Neural progenitor cell (in vitro differentiated cells): ENCODE measurements around the gene RYR1. TPM values are rescaled to one million over a fixed set of nuclear protein-coding genes. Genes with fewer than 3 reads are reported as not detected.

Experiments used
- DNase-seq: peaks from one replicate; pipeline ENCODE4 v3.0.0-alpha.2; 2016; ENCODE audit warnings: low spot score
- H2AFZ ChIP-seq: fragments of 200-600 bp; sonication (generic); replicated peaks from 2 replicates; pipeline ENCODE4 v1.6.1; 2016; ENCODE audit warnings: antibody characterized with exemption
- H3F3A ChIP-seq: fragments of 200-600 bp; sonication (generic); 2 replicates; pipeline ENCODE4 v1.6.1; 2016; ENCODE audit warnings: antibody characterized with exemption, low read depth
- H3K27ac ChIP-seq: fragments of 200-600 bp; sonication (generic); 2 replicates; pipeline ENCODE4 v1.5.1; 2016; ENCODE audit warnings: mild to moderate bottlenecking
- H3K27me3 ChIP-seq: fragments of 200-600 bp; sonication (generic); 2 replicates; pipeline ENCODE4 v1.6.1; 2016; ENCODE audit warnings: mild to moderate bottlenecking, moderate library complexity
- H3K36me3 ChIP-seq: fragments of 200-600 bp; sonication (generic); 2 replicates; pipeline ENCODE4 v1.5.1; 2016
- H3K4me1 ChIP-seq: fragments of 200-600 bp; sonication (generic); 2 replicates; pipeline ENCODE4 v1.6.1; 2016; ENCODE audit warnings: mixed run types
- H3K4me2 ChIP-seq: fragments of 200-600 bp; sonication (generic); 2 replicates; pipeline ENCODE4 v1.6.1; 2016
- H3K4me3 ChIP-seq: fragments of 200-600 bp; sonication (generic); 2 replicates; pipeline ENCODE4 v1.5.1; 2016
- H3K79me2 ChIP-seq: fragments of 200-600 bp; sonication (generic); 2 replicates; pipeline ENCODE4 v1.6.1; 2016; ENCODE audit warnings: low read depth
- H3K9ac ChIP-seq: fragments of 200-600 bp; sonication (generic); 2 replicates; pipeline ENCODE4 v1.6.1; 2016
- H3K9me3 ChIP-seq: fragments of 200-600 bp; sonication (generic); 2 replicates; pipeline ENCODE4 v1.5.1; 2016; ENCODE audit warnings: low read depth
- H4K20me1 ChIP-seq: fragments of 200-600 bp; sonication (generic); 2 replicates; pipeline ENCODE4 v1.6.1; 2016; ENCODE audit warnings: low read depth
- H3K27ac Mint-ChIP-seq: 3 replicates; pipeline ENCODE4 v1.8.0; 2021; ENCODE audit warnings: mixed read lengths
- H3K27me3 Mint-ChIP-seq: 2 replicates; pipeline ENCODE4 v1.8.0; 2022; ENCODE audit warnings: low read depth, mild to moderate bottlenecking, inconsistent platforms, moderate library complexity, mixed read lengths; ENCODE audit not compliant: insufficient read depth
- H3K36me3 Mint-ChIP-seq: 3 replicates; pipeline ENCODE4 v1.8.0; 2021; ENCODE audit warnings: mixed read lengths
- H3K4me1 Mint-ChIP-seq: 3 replicates; pipeline ENCODE4 v1.8.0; 2021; ENCODE audit warnings: mixed read lengths
- H3K4me3 Mint-ChIP-seq: 3 replicates; pipeline ENCODE4 v1.8.0; 2021; ENCODE audit warnings: mild to moderate bottlenecking, moderate library complexity, mixed read lengths
- H3K9me3 Mint-ChIP-seq: 3 replicates; pipeline ENCODE4 v1.8.0; 2020; ENCODE audit warnings: mixed read lengths
- CTCF ChIP-seq: fragments of 200-600 bp; sonication (generic); IDR thresholded peaks from 2 replicates; pipeline ENCODE4 v1.5.1; 2017; ENCODE audit warnings: antibody characterized with exemption, mild to moderate bottlenecking
- EZH2 ChIP-seq: fragments of 200-600 bp; sonication (generic); IDR thresholded peaks from 2 replicates; pipeline ENCODE4 v1.6.1; 2017; ENCODE audit warnings: antibody characterized with exemption, mild to moderate bottlenecking, moderate library complexity
- EZH2phosphoT487 ChIP-seq: fragments of 200-600 bp; sonication (generic); IDR thresholded peaks from 2 replicates; pipeline ENCODE4 v1.6.1; 2017; ENCODE audit warnings: antibody characterized with exemption
- total RNA-seq: library from RNA; depleted of rRNA; stranded (reverse); fragments of >200 nt; gene quantifications from 2 replicates; pipeline ENCODE4 v1.2.3, GENCODE V29; 2015; ENCODE audit warnings: low replicate concordance

Gene RYR1
- total RNA-seq, 1 donor from 2014 or later: 0.60 TPM

- Histone ChIP-seq H3K9ac (no peak overlapping the region), H3K4me3 (no peak overlapping the region), H3K27ac (no peak overlapping the region), H3F3A (no peaks in the 10 kb centered on the region), H3K4me2 (no peak overlapping the region), H4K20me1 (no peaks in the 10 kb centered on the region), H3K36me3 (no peaks in the 10 kb centered on the region), H3K27me3 (no peaks in the 10 kb centered on the region), H3K4me1 (no peaks in the 10 kb centered on the region), H3K79me2 (no peaks in the 10 kb centered on the region), H3K9me3 (no peaks in the 10 kb centered on the region), H2AFZ (no peak overlapping the region)
- Mint-ChIP-seq H3K4me3 (no peak overlapping the region), H3K4me1 (peaks cover 6% of the 10 kb centered on the region), H3K9me3 (peaks cover 22% of the 10 kb centered on the region), H3K36me3 (peaks cover 2% of the 10 kb centered on the region), H3K27ac (peak overlapping the region; percentile 29), H3K27me3 (peaks cover 11% of the 10 kb centered on the region)
- TF ChIP-seq CTCF (no peak), EZH2 (no peak), EZH2phosphoT487 (no peak)
- no peak for DNase-seq
These were observed 99.4 kb downstream of the RYR1 start for GRCh38 chr19:38532939-38533338.

DNA sequence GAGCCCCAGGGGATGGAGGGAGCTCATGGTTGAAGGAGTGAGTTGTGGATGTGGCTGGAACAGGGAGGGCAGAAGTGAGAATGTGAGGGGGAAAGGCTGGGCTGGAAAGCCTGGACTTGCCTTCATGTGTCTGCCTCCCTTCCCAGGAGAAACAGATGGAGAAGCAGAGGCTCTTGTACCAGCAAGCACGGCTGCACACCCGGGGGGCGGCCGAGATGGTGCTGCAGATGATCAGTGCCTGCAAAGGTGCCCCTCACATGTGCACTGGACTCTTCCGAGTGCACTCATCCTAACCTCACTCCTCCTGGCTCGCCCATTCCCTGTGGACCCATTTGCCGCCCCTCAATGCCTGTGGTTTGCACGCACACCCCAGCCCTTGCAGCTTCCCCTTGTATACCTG is 101.1 kb downstream of the RYR1 start:
- peak overlapping the region; percentile 35 for H3K4me3 Mint-ChIP-seq
- H3K4me3 ChIP-seq: no peak overlapping the region
- H3K4me2 ChIP-seq: no peak overlapping the region
- H3K9me3 ChIP-seq: no peaks in the 10 kb centered on the region
- H3K27ac Mint-ChIP-seq: no peak overlapping the region
- no peak overlapping the region for H3K9ac ChIP-seq
- H3K27me3 Mint-ChIP-seq: peaks cover 11% of the 10 kb centered on the region
- TF ChIP-seq CTCF (no peak), EZH2phosphoT487 (no peak), EZH2 (no peak)
- H3K27me3 ChIP-seq: no peaks in the 10 kb centered on the region
- H3K27ac ChIP-seq: no peak overlapping the region
- H4K20me1 ChIP-seq: no peaks in the 10 kb centered on the region
- H3K4me1 ChIP-seq: no peaks in the 10 kb centered on the region
- peaks cover 22% of the 10 kb centered on the region for H3K9me3 Mint-ChIP-seq
- no peak overlapping the region for H2AFZ ChIP-seq
- no peaks in the 10 kb centered on the region for H3K79me2 ChIP-seq
- peaks cover 2% of the 10 kb centered on the region for H3K36me3 Mint-ChIP-seq
- H3F3A ChIP-seq: no peaks in the 10 kb centered on the region
- H3K4me1 Mint-ChIP-seq: peaks cover 2% of the 10 kb centered on the region
- no peaks in the 10 kb centered on the region for H3K36me3 ChIP-seq
- DNase-seq: no peak

- no peak overlapping the region for H3K27ac ChIP-seq
- no peak overlapping the region for H2AFZ ChIP-seq
- TF ChIP-seq CTCF (no peak), EZH2 (no peak), EZH2phosphoT487 (no peak)
- no peaks in the 10 kb centered on the region for H3F3A ChIP-seq
- no peak for DNase-seq
- Mint-ChIP-seq H3K27me3 (peaks cover 11% of the 10 kb centered on the region), H3K9me3 (peaks cover 22% of the 10 kb centered on the region), H3K36me3 (peaks cover 2% of the 10 kb centered on the region), H3K27ac (no peak overlapping the region), H3K4me3 (peak overlapping the region; percentile 35), H3K4me1 (no peaks in the 10 kb centered on the region)
- H4K20me1 ChIP-seq: no peaks in the 10 kb centered on the region
- no peaks in the 10 kb centered on the region for H3K27me3 ChIP-seq
- H3K9me3 ChIP-seq: no peaks in the 10 kb centered on the region
- H3K4me2 ChIP-seq: no peak overlapping the region
- no peaks in the 10 kb centered on the region for H3K36me3 ChIP-seq
- no peaks in the 10 kb centered on the region for H3K4me1 ChIP-seq
- H3K79me2 ChIP-seq: no peaks in the 10 kb centered on the region
- no peak overlapping the region for H3K4me3 ChIP-seq
- no peak overlapping the region for H3K9ac ChIP-seq
These were observed 101.7 kb downstream of the RYR1 start for GRCh38 chr19:38535212-38535611.
